ENCODE measurements around the gene HP1BP3.

DNA sequence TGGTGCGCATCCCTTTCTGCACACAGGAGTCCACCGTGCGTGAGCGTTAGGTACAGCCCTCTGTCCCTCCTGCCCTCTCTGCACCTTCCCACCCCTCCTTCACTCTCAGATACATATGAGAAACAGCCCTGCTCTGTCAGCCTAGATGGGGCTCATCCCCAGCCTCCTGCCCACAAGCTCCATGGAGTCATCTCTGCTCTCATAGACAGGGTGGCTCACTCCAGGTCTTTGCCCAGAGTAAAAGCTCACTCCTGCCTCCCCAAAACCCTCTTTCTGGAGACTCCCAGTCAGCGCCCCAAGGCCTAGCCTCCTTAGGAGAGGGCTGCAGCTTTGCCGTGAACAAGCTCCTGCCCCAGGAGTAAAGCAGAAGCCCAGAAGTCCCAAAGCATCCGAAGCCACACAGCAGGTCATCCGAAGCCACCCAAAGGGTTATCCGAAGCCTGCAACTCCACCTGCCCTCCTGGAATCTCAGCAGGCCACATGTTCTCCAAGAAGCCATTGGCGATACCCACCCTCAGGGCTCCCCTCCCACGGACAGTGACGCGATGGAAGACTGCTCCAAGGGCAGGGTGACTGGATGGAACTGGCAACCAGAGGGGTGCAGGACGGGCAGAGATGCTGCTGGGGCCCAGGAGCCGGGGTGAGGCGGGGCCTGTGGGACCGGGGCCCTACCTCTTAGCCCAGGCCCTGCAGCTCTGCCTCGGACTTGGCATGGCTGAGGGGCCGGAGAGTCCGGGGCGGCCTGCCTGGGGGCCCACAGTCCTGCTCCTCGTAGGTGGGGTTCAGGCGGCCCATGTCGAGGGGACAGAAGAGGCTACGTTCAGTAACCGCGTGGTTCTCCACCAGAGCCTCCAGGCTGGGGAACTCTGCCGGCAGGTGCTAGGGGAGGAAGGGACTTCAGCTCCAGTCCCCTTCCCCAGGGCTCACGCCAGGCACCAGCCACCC, 65.7 kb downstream of the HP1BP3 start:
- TF ChIP-seq POLR2A (IDR thresholded peaks at IDR 0.05): no peak
- TF ChIP-seq, protein P1, sequence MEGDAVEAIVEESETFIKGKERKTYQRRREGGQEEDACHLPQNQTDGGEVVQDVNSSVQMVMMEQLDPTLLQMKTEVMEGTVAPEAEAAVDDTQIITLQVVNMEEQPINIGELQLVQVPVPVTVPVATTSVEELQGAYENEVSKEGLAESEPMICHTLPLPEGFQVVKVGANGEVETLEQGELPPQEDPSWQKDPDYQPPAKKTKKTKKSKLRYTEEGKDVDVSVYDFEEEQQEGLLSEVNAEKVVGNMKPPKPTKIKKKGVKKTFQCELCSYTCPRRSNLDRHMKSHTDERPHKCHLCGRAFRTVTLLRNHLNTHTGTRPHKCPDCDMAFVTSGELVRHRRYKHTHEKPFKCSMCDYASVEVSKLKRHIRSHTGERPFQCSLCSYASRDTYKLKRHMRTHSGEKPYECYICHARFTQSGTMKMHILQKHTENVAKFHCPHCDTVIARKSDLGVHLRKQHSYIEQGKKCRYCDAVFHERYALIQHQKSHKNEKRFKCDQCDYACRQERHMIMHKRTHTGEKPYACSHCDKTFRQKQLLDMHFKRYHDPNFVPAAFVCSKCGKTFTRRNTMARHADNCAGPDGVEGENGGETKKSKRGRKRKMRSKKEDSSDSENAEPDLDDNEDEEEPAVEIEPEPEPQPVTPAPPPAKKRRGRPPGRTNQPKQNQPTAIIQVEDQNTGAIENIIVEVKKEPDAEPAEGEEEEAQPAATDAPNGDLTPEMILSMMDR (IDR thresholded peaks at IDR 0.05): no peak
- TF ChIP-seq POLR2AphosphoS5 (IDR thresholded peaks at IDR 0.05): no peak
- no peak for TF ChIP-seq EP300 (IDR thresholded peaks at IDR 0.05)

All from gastroesophageal sphincter (tissue), 3 donors.